Astrocyte of the spinal cord (primary cell): ENCODE measurements around the gene DIP2C.
"Not testable (repeated sequence)": the region's sequence is repeated elsewhere in the genome, so short reads cannot be mapped to it uniquely, and the experiment has no call there.

Experiments used
- DNase-seq: peaks from one replicate; pipeline ENCODE4 v3.0.0; 2011; ENCODE audit warnings: low read depth, low spot score
- H3K4me3 ChIP-seq: 2 replicates; pipeline ENCODE4 v1.5.1; 2011; ENCODE audit warnings: low read depth, mild to moderate bottlenecking, low read length, moderate library complexity
- CTCF ChIP-seq: IDR thresholded peaks from 2 replicates; pipeline ENCODE4 v1.5.1; 2012; ENCODE audit warnings: low read depth, mild to moderate bottlenecking, low read length, inconsistent platforms
- in situ Hi-C: cut with HindIII; loops from 2 replicates; pipeline ENCODE4 v1.10.0; 2017; ENCODE audit warnings: low sequenced_read_pairs

The DIP2C gene

GRCh38 chr10:436911-437665 is 252.4 kb downstream of the DIP2C start:
- no peak overlapping the region for H3K4me3 ChIP-seq
- DNase-seq = no peak
- no peak for TF ChIP-seq CTCF
- in situ Hi-C loops = no loop called here

- H3K4me3 ChIP-seq = no peak overlapping the region
- no peak for TF ChIP-seq CTCF
- in situ Hi-C loops = no loop called here
- DNase-seq = no peak
Measured at GRCh38 chr10:436013-436697, 253.3 kb downstream of the DIP2C start.

GRCh38 chr10:435397-435796 is 254.1 kb downstream of the DIP2C start:
- in situ Hi-C loops = no loop called here
- DNase-seq = no peak
- H3K4me3 ChIP-seq = no peak overlapping the region
- TF ChIP-seq CTCF = no peak

- in situ Hi-C loops = no loop called here
- no peak for DNase-seq
- no peak overlapping the region for H3K4me3 ChIP-seq
- no peak for TF ChIP-seq CTCF
Measured at GRCh38 chr10:429696-430095, 259.8 kb downstream of the DIP2C start.

- DNase-seq = no peak
- TF ChIP-seq CTCF = no peak
- no peak overlapping the region for H3K4me3 ChIP-seq
- in situ Hi-C loops = no loop called here
Measured at GRCh38 chr10:427761-428519, 261.5 kb downstream of the DIP2C start.

- DNase-seq, H3K4me3 ChIP-seq, in situ Hi-C loops: not testable (repeated sequence)
Measured at GRCh38 chr10:425365-425764, 264.1 kb downstream of the DIP2C start.

GRCh38 chr10:424724-425123 is 264.7 kb downstream of the DIP2C start:
- DNase-seq, H3K4me3 ChIP-seq, in situ Hi-C loops: not testable (repeated sequence)
